OCI-LY1 (cell line): Measurements from ENCODE around the gene PPCDC.

Experiments used
- CTCF ChIP-seq: fragments of 200-600 bp; sonication (generic), shearing (Covaris generic); IDR thresholded peaks from 2 replicates; pipeline ENCODE4 v1.5.1; 2017; ENCODE audit warnings: mild to moderate bottlenecking, antibody characterized with exemption, low read length, moderate library complexity, mixed read lengths
- EZH2 ChIP-seq: fragments of 200-600 bp; sonication (generic), shearing (Covaris generic); IDR thresholded peaks from 2 replicates; pipeline ENCODE4 v1.8.0; 2017; ENCODE audit warnings: borderline replicate concordance, mixed run types, mild to moderate bottlenecking, antibody characterized with exemption, low read length, moderate library complexity, mixed read lengths

GRCh38 chr15:74988007-74988800 lies 35.2 kb upstream of the PPCDC start:
- peak; percentile 71 for TF ChIP-seq CTCF
- no peak for TF ChIP-seq EZH2
